OCI-LY7 (cell line): Measurements from ENCODE around the gene TMEM132A. TPM values are rescaled to one million over a fixed set of nuclear protein-coding genes. Genes with fewer than 3 reads are reported as not detected.

Experiments used
- BruUV-seq: library from RNA; stranded (reverse); fragments of 400-500 nt; replicated peaks from 2 replicates; lab custom pipeline; 2021; lab: Mats Ljungman, UMichigan
- CTCF ChIA-PET: fragments of 300-600 bp; sonication (Branson Sonifier 250); formaldehyde crosslinking; loops from one replicate; lab custom pipeline; 2022; ENCODE audit warnings: antibody characterized with exemption; ENCODE audit not compliant: unreplicated experiment; lab: Charles Lee
- POLR2A ChIA-PET: fragments of 300-600 bp; sonication (Branson Sonifier 250); formaldehyde crosslinking; loops from one replicate; lab custom pipeline; 2022; ENCODE audit warnings: antibody characterized with exemption; lab: Charles Lee
- DNase-seq: peaks from one replicate; pipeline ENCODE4 v3.0.0-alpha.2; 2015; ENCODE audit warnings: low spot score
- H2AFZ ChIP-seq: fragments of 200-600 bp; sonication (generic), shearing (Covaris generic); 2 replicates; pipeline ENCODE4 v1.6.1; 2014; ENCODE audit warnings: mild to moderate bottlenecking, antibody characterized with exemption, low read length, moderate library complexity
- H3K27ac ChIP-seq: fragments of 200-600 bp; sonication (generic); 2 replicates; pipeline ENCODE4 v1.5.1; 2014; ENCODE audit warnings: mixed run types, low read depth, mild to moderate bottlenecking, moderate library complexity, low read length, inconsistent platforms; ENCODE audit not compliant: poor library complexity, severe bottlenecking
- H3K36me3 ChIP-seq: fragments of 200-600 bp; sonication (generic); 2 replicates; pipeline ENCODE4 v1.6.1; 2014; ENCODE audit warnings: mild to moderate bottlenecking, antibody characterized with exemption, low read length, moderate library complexity, mixed read lengths; ENCODE audit not compliant: insufficient read depth
- H3K4me1 ChIP-seq: fragments of 200-600 bp; sonication (generic); 2 replicates; pipeline ENCODE4 v1.5.1; 2014; ENCODE audit warnings: mild to moderate bottlenecking, low read length; ENCODE audit not compliant: insufficient read depth, poor library complexity, severe bottlenecking
- H3K4me2 ChIP-seq: fragments of 200-600 bp; sonication (generic); 2 replicates; pipeline ENCODE4 v1.6.1; 2014; ENCODE audit warnings: mild to moderate bottlenecking, low read length
- H3K4me3 ChIP-seq: fragments of 200-600 bp; sonication (generic); 2 replicates; pipeline ENCODE4 v1.5.1; 2014; ENCODE audit warnings: mild to moderate bottlenecking, low read depth, low read length; ENCODE audit not compliant: poor library complexity, severe bottlenecking
- H3K79me2 ChIP-seq: fragments of 200-600 bp; sonication (generic); 2 replicates; pipeline ENCODE4 v1.6.1; 2016; ENCODE audit warnings: low read depth, mild to moderate bottlenecking, low read length, moderate library complexity, mixed read lengths; ENCODE audit not compliant: insufficient read depth
- H3K9me2 ChIP-seq: fragments of 200-600 bp; sonication (generic); 2 replicates; pipeline ENCODE4 v1.6.1; 2016; ENCODE audit warnings: mild to moderate bottlenecking, low read length, mixed read lengths; ENCODE audit not compliant: insufficient read depth
- H3K9me3 ChIP-seq: fragments of 200-600 bp; sonication (generic); 2 replicates; pipeline ENCODE4 v1.6.1; 2014; ENCODE audit warnings: mild to moderate bottlenecking, mixed run types, low read length, mixed read lengths
- H4K20me1 ChIP-seq: fragments of 200-600 bp; sonication (generic); 2 replicates; pipeline ENCODE4 v1.6.1; 2014; ENCODE audit warnings: mild to moderate bottlenecking, antibody characterized with exemption, low read length, moderate library complexity, mixed read lengths; ENCODE audit not compliant: insufficient read depth
- CTCF ChIP-seq: fragments of 200-600 bp; sonication (generic); conservative IDR thresholded peaks from 2 replicates; pipeline ENCODE4 v1.5.1; 2014; ENCODE audit warnings: mild to moderate bottlenecking, antibody characterized with exemption, low read length, moderate library complexity, mixed read lengths
- EZH2phosphoT487 ChIP-seq: fragments of 200-600 bp; sonication (generic); IDR thresholded peaks from 2 replicates; pipeline ENCODE4 v1.6.1; 2018; ENCODE audit warnings: low read depth, borderline replicate concordance, mild to moderate bottlenecking, mixed run types, antibody characterized with exemption, low read length, moderate library complexity, mixed read lengths
- intact Hi-C: fragments of 100-400 bp; cut with micrococcal nuclease; formaldehyde crosslinking; loops from one replicate; pipeline ENCODE4 v1.10.0; 2022; ENCODE audit not compliant: unreplicated experiment
- total RNA-seq, 2 experiments: library from RNA; depleted of rRNA in 1 of 2; stranded (reverse); fragments of >200 nt in 1 of 2; shearing (Covaris generic) in 1 of 2; gene quantifications; 2 replicates each; pipeline ENCODE4 v1.2.3, GENCODE V29; 2014 to 2022

TMEM132A gene
- total RNA-seq, 2 experiments from 2014 or later: 5.5 to 8.9 TPM

DNA sequence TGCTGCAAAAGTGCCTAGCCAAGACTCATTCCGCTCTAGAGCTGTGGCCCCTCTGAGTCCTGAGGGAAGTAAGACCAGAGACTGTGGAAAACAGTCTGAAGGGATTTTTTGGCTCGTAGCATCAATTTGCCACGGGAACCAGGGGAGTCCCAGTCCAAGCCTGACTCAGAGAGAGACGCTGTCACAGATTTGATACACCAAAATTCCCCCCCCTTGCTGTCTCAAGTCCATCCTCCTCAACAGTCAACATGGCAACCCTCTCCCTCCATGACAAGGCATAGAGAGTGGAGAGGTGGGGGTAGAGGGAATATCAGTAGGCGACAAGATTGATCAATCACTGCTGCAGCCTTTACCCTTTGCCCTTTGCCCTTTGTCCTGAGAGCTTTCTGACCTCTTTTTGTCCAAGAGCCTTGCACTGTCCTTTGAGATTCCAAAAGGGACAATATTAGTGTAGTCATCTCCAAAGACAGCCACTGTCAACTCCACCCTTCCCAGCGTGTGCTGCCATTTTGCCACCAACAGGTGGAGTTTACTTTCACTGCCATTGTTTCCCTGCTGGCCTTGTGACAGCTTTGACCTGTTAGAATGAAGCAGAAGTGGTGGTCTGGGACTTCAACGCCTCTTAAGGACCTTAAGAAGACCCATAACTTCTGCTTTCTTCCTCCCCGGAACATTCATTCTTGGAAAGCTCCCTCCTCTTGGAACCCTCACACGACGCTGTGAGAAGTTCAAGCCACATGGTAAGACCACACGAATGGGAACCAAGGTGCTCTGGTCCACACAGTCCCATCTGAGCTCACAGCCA lies 20.4 kb downstream of the TMEM132A start:
- H3K4me3 ChIP-seq: no peak overlapping the region
- ChIA-PET POLR2A (interaction anchor here (0.5 to 1.1 kb wide), 2 partner anchors 29 to 199 kb away, joined by 3 to 4 read pairs; no protein-coding TSS in a partner anchor), CTCF (no interaction called here)
- peak; percentile 63 for TF ChIP-seq CTCF
- no peak for TF ChIP-seq EZH2phosphoT487
- no TSS peak for BruUV-seq
- peaks cover 13% of the 10 kb centered on the region; the same call in 1 of the 2 replicates for H3K36me3 ChIP-seq
- no peak overlapping the region for H3K27ac ChIP-seq
- intact Hi-C loops: no loop called here
- H4K20me1 ChIP-seq: no peaks in the 10 kb centered on the region
- H3K4me2 ChIP-seq: no peak overlapping the region
- no peak for DNase-seq
- H3K9me3 ChIP-seq: no peaks in the 10 kb centered on the region
- H2AFZ ChIP-seq: no peak overlapping the region
- H3K79me2 ChIP-seq: peaks cover under 1% of the 10 kb centered on the region; the same call in 1 of the 2 replicates
- H3K4me1 ChIP-seq: peaks cover 24% of the 10 kb centered on the region
- H3K9me2 ChIP-seq: no peaks in the 10 kb centered on the region

DNA sequence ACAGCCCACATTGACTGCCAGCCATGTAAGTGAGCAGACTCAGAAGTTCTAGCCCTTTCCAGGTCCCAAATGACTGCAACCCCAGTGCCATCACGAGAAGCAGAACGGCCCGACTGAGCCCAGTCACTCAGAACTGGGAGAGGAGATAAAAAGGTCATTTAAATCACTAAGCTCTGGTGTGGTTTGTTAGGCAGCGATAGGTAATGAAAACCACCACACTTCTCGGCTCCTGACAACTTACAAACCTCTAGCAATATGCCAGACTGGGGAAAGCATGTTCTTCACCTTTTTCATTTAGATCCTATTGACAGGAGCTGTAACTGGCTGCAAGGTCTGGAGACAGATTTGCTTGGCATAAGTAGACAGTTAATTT lies 21.0 kb downstream of the TMEM132A start:
- H3K4me2 ChIP-seq: no peak overlapping the region
- peaks cover 3% of the 10 kb centered on the region; the same call in 1 of the 2 replicates for H3K79me2 ChIP-seq
- H3K4me1 ChIP-seq: peaks cover 30% of the 10 kb centered on the region
- H3K36me3 ChIP-seq: peaks cover 13% of the 10 kb centered on the region; the same call in 1 of the 2 replicates
- no peak overlapping the region for H3K4me3 ChIP-seq
- no peaks in the 10 kb centered on the region for H3K9me2 ChIP-seq
- H4K20me1 ChIP-seq: no peaks in the 10 kb centered on the region
- no peak for DNase-seq
- no peaks in the 10 kb centered on the region for H3K9me3 ChIP-seq
- CTCF ChIA-PET: no interaction called here
- no peak overlapping the region for H3K27ac ChIP-seq
- H2AFZ ChIP-seq: no peak overlapping the region
- no peak for TF ChIP-seq CTCF
- no peak for TF ChIP-seq EZH2phosphoT487
- BruUV-seq: no TSS peak
- POLR2A ChIA-PET: interaction anchor here (1.1 kb wide), 1 partner anchor 30 kb away, joined by 4 read pairs; no protein-coding TSS in a partner anchor
- intact Hi-C loops: no loop called here
